Measurements from ENCODE around the gene CELF2. TPM values are rescaled to one million over a fixed set of nuclear protein-coding genes. Genes with fewer than 3 reads are reported as not detected.

The CELF2 gene
- total RNA-seq, 1 experiment from 2014 or later, result 0.27 TPM

- H3K27ac Mint-ChIP-seq (ENCODE audit: unreplicated experiment), result no peak overlapping the region
- H3K9me3 Mint-ChIP-seq (ENCODE audit: unreplicated experiment), result peaks cover 10% of the 10 kb centered on the region
- no peak overlapping the region for H3K4me3 Mint-ChIP-seq (ENCODE audit: unreplicated experiment)
- ChIA-PET POLR2A (no interaction called here), CTCF (no interaction called here)
- no peaks in the 10 kb centered on the region for H3K36me3 Mint-ChIP-seq (ENCODE audit: insufficient read depth, unreplicated experiment)
- DNase-seq, result no peak
- no peaks in the 10 kb centered on the region for H3K4me1 Mint-ChIP-seq (ENCODE audit: low read depth, unreplicated experiment)
- H3K27me3 ChIP-seq (replicated peaks; ENCODE audit: control insufficient read depth, insufficient read depth, low read length), result no peaks in the 10 kb centered on the region
- no peak overlapping the region for H3K4me3 ChIP-seq (ENCODE audit: low read depth, low read length)
- H3K27me3 Mint-ChIP-seq (ENCODE audit: insufficient read depth, unreplicated experiment), result peaks cover 21% of the 10 kb centered on the region
- H3K4me1 ChIP-seq, result no peaks in the 10 kb centered on the region
- H3K9me3 ChIP-seq, result no peaks in the 10 kb centered on the region
- intact Hi-C loops (cut with micrococcal nuclease; ENCODE audit: unreplicated experiment), result no loop called here
- H3K36me3 ChIP-seq (ENCODE audit: control insufficient read depth, insufficient read depth, low read length), result no peaks in the 10 kb centered on the region
- TF ChIP-seq, protein P1, sequence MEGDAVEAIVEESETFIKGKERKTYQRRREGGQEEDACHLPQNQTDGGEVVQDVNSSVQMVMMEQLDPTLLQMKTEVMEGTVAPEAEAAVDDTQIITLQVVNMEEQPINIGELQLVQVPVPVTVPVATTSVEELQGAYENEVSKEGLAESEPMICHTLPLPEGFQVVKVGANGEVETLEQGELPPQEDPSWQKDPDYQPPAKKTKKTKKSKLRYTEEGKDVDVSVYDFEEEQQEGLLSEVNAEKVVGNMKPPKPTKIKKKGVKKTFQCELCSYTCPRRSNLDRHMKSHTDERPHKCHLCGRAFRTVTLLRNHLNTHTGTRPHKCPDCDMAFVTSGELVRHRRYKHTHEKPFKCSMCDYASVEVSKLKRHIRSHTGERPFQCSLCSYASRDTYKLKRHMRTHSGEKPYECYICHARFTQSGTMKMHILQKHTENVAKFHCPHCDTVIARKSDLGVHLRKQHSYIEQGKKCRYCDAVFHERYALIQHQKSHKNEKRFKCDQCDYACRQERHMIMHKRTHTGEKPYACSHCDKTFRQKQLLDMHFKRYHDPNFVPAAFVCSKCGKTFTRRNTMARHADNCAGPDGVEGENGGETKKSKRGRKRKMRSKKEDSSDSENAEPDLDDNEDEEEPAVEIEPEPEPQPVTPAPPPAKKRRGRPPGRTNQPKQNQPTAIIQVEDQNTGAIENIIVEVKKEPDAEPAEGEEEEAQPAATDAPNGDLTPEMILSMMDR (IDR thresholded peaks at IDR 0.05; ENCODE audit: insufficient read depth in 1 of 2, low read depth in 1 of 2, low read length in 1 of 2, severe bottlenecking in 1 of 2, unreplicated experiment in 1 of 2), result no peak
- no TSS peak for BruUV-seq (replicated peaks)
Measured at GRCh38 chr10:11167233-11167966, 149.7 kb downstream of the CELF2 start.

DNA sequence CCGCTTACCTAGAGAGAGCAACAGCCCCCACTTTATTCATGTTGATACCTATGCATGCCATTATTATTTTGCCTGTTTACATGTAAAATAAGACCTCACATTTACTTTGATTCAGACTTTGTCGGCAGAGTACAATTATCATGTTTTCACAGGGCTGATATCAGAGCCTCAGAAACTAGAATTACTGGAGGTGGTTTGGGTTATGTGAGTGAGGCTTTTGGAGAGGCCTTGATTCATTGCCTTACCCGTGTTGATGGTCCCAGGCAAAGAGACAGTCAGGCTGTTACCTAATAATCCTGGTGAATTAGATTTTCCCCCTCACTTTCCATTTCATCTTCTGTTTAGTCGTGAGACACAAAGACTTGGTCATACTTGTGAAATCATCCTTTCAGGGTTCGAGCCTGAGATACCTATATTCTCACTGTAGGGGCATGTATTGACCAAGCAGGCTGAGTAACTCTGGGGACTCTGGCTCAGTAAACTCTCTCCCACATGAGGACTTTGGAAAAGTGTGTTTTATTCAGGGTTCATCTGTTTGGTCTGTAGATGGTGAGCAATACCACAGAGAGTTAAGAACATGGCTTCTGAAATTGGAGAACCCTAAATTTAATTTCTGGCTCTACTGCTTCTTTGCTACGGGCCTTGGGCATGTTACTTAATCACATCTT is 150.9 kb downstream of the CELF2 start:
- no peaks in the 10 kb centered on the region; the same call in 1 of the 2 replicates for H3K27me3 ChIP-seq (replicated peaks; ENCODE audit: control insufficient read depth, insufficient read depth, low read length)
- no TSS peak for BruUV-seq (replicated peaks)
- no peaks in the 10 kb centered on the region for H3K36me3 ChIP-seq (ENCODE audit: control insufficient read depth, insufficient read depth, low read length)
- TF ChIP-seq, protein P1 (IDR thresholded peaks at IDR 0.05; ENCODE audit: insufficient read depth in 1 of 2, low read depth in 1 of 2, low read length in 1 of 2, severe bottlenecking in 1 of 2, unreplicated experiment in 1 of 2), result no peak
- H3K9me3 ChIP-seq, result no peaks in the 10 kb centered on the region
- H3K4me3 ChIP-seq (ENCODE audit: low read depth, low read length), result no peak overlapping the region
- no peaks in the 10 kb centered on the region for H3K9me3 Mint-ChIP-seq (ENCODE audit: unreplicated experiment)
- peaks cover 17% of the 10 kb centered on the region for H3K27me3 Mint-ChIP-seq (ENCODE audit: insufficient read depth, unreplicated experiment)
- ChIA-PET POLR2A (no interaction called here), CTCF (no interaction called here)
- no peaks in the 10 kb centered on the region for H3K4me1 ChIP-seq
- no peak for DNase-seq
- H3K4me1 Mint-ChIP-seq (ENCODE audit: low read depth, unreplicated experiment), result no peaks in the 10 kb centered on the region
- no peaks in the 10 kb centered on the region for H3K36me3 Mint-ChIP-seq (ENCODE audit: insufficient read depth, unreplicated experiment)
- H3K4me3 Mint-ChIP-seq (ENCODE audit: unreplicated experiment), result no peak overlapping the region
- H3K27ac Mint-ChIP-seq (ENCODE audit: unreplicated experiment), result no peak overlapping the region
- intact Hi-C loops (cut with micrococcal nuclease; ENCODE audit: unreplicated experiment), result no loop called here

DNA sequence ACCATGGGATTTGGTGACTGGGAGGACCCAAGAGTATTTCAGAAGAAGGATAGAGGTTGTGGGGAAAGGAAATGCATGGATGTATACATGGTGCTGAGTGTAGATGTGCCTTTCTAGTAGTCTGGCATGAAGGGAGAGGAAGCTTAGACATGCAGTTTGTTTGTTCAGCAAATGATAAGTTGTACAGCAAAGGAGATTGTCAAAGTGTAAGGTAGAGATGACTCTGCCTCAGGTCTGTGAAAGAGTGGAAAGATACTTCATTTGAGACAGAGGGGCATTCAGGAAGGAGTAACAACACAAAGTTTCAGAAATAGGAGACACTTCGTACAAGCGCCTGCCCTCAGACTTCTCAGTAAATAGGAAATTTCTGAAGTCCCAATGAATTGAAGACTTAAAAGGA is 152.3 kb downstream of the CELF2 start:
- H3K36me3 ChIP-seq (ENCODE audit: control insufficient read depth, insufficient read depth, low read length), result no peaks in the 10 kb centered on the region
- no TSS peak for BruUV-seq (replicated peaks)
- H3K4me3 Mint-ChIP-seq (ENCODE audit: unreplicated experiment), result no peak overlapping the region
- H3K4me3 ChIP-seq (ENCODE audit: low read depth, low read length), result no peak overlapping the region
- no peaks in the 10 kb centered on the region for H3K9me3 ChIP-seq
- peaks cover 21% of the 10 kb centered on the region for H3K27me3 Mint-ChIP-seq (ENCODE audit: insufficient read depth, unreplicated experiment)
- H3K4me1 Mint-ChIP-seq (ENCODE audit: low read depth, unreplicated experiment), result no peaks in the 10 kb centered on the region
- ChIA-PET POLR2A (no interaction called here), CTCF (no interaction called here)
- no peaks in the 10 kb centered on the region for H3K36me3 Mint-ChIP-seq (ENCODE audit: insufficient read depth, unreplicated experiment)
- intact Hi-C loops (cut with micrococcal nuclease; ENCODE audit: unreplicated experiment), result no loop called here
- no peaks in the 10 kb centered on the region; the same call in 1 of the 2 replicates for H3K27me3 ChIP-seq (replicated peaks; ENCODE audit: control insufficient read depth, insufficient read depth, low read length)
- no peak for DNase-seq
- no peaks in the 10 kb centered on the region for H3K9me3 Mint-ChIP-seq (ENCODE audit: unreplicated experiment)
- TF ChIP-seq, protein P1 (IDR thresholded peaks at IDR 0.05; ENCODE audit: insufficient read depth in 1 of 2, low read depth in 1 of 2, low read length in 1 of 2, severe bottlenecking in 1 of 2, unreplicated experiment in 1 of 2), result no peak
- no peaks in the 10 kb centered on the region for H3K4me1 ChIP-seq
- H3K27ac Mint-ChIP-seq (ENCODE audit: unreplicated experiment), result no peak overlapping the region
